ENCODE data around the gene ITGB5.

- TF ChIP-seq, protein P1, sequence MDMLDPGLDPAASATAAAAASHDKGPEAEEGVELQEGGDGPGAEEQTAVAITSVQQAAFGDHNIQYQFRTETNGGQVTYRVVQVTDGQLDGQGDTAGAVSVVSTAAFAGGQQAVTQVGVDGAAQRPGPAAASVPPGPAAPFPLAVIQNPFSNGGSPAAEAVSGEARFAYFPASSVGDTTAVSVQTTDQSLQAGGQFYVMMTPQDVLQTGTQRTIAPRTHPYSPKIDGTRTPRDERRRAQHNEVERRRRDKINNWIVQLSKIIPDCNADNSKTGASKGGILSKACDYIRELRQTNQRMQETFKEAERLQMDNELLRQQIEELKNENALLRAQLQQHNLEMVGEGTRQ (IDR thresholded peaks at IDR 0.05): no peak
- TF ChIP-seq, protein P2, sequence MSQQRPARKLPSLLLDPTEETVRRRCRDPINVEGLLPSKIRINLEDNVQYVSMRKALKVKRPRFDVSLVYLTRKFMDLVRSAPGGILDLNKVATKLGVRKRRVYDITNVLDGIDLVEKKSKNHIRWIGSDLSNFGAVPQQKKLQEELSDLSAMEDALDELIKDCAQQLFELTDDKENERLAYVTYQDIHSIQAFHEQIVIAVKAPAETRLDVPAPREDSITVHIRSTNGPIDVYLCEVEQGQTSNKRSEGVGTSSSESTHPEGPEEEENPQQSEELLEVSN (IDR thresholded peaks at IDR 0.05; ENCODE audit: borderline replicate concordance, low read depth): no peak
- TF ChIP-seq TP53 (CRISPR knock-in tag; IDR thresholded peaks at IDR 0.05) (no peak), MYC (IDR thresholded peaks at IDR 0.05; ENCODE audit: borderline replicate concordance, low read length) (no peak)
Measured at GRCh38 chr3:124836448-124836847, 50.7 kb downstream of the ITGB5 start.
